HepG2 (cell line): ENCODE results near the gene TARM1. TPM values are rescaled to one million over a fixed set of nuclear protein-coding genes. Genes with fewer than 3 reads are reported as not detected.

Source experiments
- ARHGAP35 ChIP-seq: sonication (generic); formaldehyde crosslinking; IDR thresholded peaks from 2 replicates; pipeline ENCODE4 v1.9.0; 2022; ENCODE audit warnings: mild to moderate bottlenecking, inconsistent platforms, moderate library complexity, missing genetic modification reagents, borderline replicate concordance
- NR2F6 ChIP-seq, 2 experiments: IDR thresholded peaks; 2 replicates each; pipeline ENCODE4 v1.6.1; 2016; ENCODE audit warnings: antibody characterized with exemption in 1 of 2, mild to moderate bottlenecking in 1 of 2
- RARG ChIP-seq: sonication (generic); formaldehyde crosslinking; IDR thresholded peaks from 2 replicates; pipeline ENCODE4 v1.4.0; 2020; ENCODE audit warnings: low read depth, mild to moderate bottlenecking, missing genetic modification reagents
- U2AF1 ChIP-seq: fragments of 200-400 bp; formaldehyde crosslinking; optimal IDR thresholded peaks from 2 replicates; pipeline ENCODE3; 2017; ENCODE audit warnings: mild to moderate bottlenecking, low read depth, low read length
- ZIK1 ChIP-seq: sonication (generic); formaldehyde crosslinking; IDR thresholded peaks from 2 replicates; pipeline ENCODE4 v1.5.0; 2020; ENCODE audit warnings: mild to moderate bottlenecking, low read depth, missing genetic modification reagents, borderline replicate concordance
- ZNF251 ChIP-seq: sonication (generic); formaldehyde crosslinking; IDR thresholded peaks from 2 replicates; pipeline ENCODE4 v1.9.0; 2021; ENCODE audit warnings: mild to moderate bottlenecking, missing genetic modification reagents
- ZNF7 ChIP-seq: IDR thresholded peaks from 2 replicates; pipeline ENCODE4 v1.6.1; 2016; ENCODE audit warnings: missing biosample characterization, missing genetic modification reagents
- ZNF703 ChIP-seq: sonication (generic); formaldehyde crosslinking; IDR thresholded peaks from 2 replicates; pipeline ENCODE4 v1.5.1; 2020; ENCODE audit warnings: missing genetic modification reagents, mild to moderate bottlenecking, moderate library complexity, borderline replicate concordance
- polyA plus RNA-seq, 8 experiments: library from polyadenylated mRNA; depleted of rRNA in 3 of 8; stranded (reverse) in 7 of 8; unstranded in 1 of 8; fragments of >200 nt; fragmentation: Illumina TruSeq in 4 of 8; extraction: Trizol in 4 of 8; gene quantifications; 2 replicates each; pipeline versions ENCODE4 v1.2.1 to v1.2.3, GENCODE V29; 2011 to 2016; ENCODE audit warnings: low read depth in 4 of 8, missing spikeins in 1 of 8, mixed read lengths in 1 of 8; ENCODE audit not compliant: insufficient read depth in 1 of 8
- total RNA-seq, 5 experiments: library from RNA; depleted of rRNA; stranded (reverse); fragments of >200 nt; fragmentation: Illumina TruSeq; extraction: Trizol; gene quantifications; 2 replicates each; pipeline ENCODE4 v1.2.3, GENCODE V29; 2016; ENCODE audit warnings: low read depth in 1 of 5
- TF ChIP-seq, protein P1 (sequence below): sonication (generic); formaldehyde crosslinking; IDR thresholded peaks from 2 replicates; pipeline ENCODE4 v1.4.0; 2020; ENCODE audit warnings: missing genetic modification reagents
- TF ChIP-seq, protein P2 (sequence below): sonication (generic); formaldehyde crosslinking; IDR thresholded peaks from 2 replicates; pipeline ENCODE4 v1.8.1; 2022; ENCODE audit warnings: mild to moderate bottlenecking, missing genetic modification reagents
- TF ChIP-seq, protein P3 (sequence below): sonication (generic); formaldehyde crosslinking; IDR thresholded peaks from 2 replicates; pipeline ENCODE4 v1.5.0; 2020; ENCODE audit warnings: mild to moderate bottlenecking, missing genetic modification reagents, moderate library complexity

Gene TARM1
- total and polyA plus RNA-seq, 2 of the 13 experiments (the other 11 are each of a cell fraction or from before 2014, with no cell fraction given): not detected

DNA sequence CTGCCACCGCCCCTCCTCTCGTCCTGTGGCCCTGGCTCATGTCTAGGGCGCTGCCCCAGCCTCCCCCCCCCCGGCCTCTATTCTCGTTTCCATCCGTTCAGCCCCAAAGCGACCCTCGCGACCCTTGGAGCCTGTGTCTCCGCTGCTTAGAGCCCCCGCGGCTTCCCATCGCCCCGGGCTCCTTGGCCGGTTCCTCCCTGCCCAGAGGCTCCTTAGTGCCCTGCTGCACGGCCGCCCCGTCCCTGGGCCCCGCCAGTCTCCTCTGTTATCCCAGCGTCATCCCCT, 47.2 kb upstream of the TARM1 start (continued):
- no peak for TF ChIP-seq ARHGAP35 (CRISPR knock-in tag)
- TF ChIP-seq NR2F6 (IDR thresholded peaks at IDR 0.05): no peak
- no peak for TF ChIP-seq NR2F6 (CRISPR knock-in tag; IDR thresholded peaks at IDR 0.05)
- no peak for TF ChIP-seq ZNF251 (CRISPR knock-in tag)
- TF ChIP-seq, protein P1, sequence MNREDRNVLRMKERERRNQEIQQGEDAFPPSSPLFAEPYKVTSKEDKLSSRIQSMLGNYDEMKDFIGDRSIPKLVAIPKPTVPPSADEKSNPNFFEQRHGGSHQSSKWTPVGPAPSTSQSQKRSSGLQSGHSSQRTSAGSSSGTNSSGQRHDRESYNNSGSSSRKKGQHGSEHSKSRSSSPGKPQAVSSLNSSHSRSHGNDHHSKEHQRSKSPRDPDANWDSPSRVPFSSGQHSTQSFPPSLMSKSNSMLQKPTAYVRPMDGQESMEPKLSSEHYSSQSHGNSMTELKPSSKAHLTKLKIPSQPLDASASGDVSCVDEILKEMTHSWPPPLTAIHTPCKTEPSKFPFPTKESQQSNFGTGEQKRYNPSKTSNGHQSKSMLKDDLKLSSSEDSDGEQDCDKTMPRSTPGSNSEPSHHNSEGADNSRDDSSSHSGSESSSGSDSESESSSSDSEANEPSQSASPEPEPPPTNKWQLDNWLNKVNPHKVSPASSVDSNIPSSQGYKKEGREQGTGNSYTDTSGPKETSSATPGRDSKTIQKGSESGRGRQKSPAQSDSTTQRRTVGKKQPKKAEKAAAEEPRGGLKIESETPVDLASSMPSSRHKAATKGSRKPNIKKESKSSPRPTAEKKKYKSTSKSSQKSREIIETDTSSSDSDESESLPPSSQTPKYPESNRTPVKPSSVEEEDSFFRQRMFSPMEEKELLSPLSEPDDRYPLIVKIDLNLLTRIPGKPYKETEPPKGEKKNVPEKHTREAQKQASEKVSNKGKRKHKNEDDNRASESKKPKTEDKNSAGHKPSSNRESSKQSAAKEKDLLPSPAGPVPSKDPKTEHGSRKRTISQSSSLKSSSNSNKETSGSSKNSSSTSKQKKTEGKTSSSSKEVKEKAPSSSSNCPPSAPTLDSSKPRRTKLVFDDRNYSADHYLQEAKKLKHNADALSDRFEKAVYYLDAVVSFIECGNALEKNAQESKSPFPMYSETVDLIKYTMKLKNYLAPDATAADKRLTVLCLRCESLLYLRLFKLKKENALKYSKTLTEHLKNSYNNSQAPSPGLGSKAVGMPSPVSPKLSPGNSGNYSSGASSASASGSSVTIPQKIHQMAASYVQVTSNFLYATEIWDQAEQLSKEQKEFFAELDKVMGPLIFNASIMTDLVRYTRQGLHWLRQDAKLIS (CRISPR knock-in tag): no peak
- no peak for TF ChIP-seq ZNF7 (CRISPR knock-in tag)
- TF ChIP-seq, protein P2, sequence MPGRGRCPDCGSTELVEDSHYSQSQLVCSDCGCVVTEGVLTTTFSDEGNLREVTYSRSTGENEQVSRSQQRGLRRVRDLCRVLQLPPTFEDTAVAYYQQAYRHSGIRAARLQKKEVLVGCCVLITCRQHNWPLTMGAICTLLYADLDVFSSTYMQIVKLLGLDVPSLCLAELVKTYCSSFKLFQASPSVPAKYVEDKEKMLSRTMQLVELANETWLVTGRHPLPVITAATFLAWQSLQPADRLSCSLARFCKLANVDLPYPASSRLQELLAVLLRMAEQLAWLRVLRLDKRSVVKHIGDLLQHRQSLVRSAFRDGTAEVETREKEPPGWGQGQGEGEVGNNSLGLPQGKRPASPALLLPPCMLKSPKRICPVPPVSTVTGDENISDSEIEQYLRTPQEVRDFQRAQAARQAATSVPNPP (CRISPR knock-in tag): no peak
- no peak for TF ChIP-seq RARG
- TF ChIP-seq, protein P3, sequence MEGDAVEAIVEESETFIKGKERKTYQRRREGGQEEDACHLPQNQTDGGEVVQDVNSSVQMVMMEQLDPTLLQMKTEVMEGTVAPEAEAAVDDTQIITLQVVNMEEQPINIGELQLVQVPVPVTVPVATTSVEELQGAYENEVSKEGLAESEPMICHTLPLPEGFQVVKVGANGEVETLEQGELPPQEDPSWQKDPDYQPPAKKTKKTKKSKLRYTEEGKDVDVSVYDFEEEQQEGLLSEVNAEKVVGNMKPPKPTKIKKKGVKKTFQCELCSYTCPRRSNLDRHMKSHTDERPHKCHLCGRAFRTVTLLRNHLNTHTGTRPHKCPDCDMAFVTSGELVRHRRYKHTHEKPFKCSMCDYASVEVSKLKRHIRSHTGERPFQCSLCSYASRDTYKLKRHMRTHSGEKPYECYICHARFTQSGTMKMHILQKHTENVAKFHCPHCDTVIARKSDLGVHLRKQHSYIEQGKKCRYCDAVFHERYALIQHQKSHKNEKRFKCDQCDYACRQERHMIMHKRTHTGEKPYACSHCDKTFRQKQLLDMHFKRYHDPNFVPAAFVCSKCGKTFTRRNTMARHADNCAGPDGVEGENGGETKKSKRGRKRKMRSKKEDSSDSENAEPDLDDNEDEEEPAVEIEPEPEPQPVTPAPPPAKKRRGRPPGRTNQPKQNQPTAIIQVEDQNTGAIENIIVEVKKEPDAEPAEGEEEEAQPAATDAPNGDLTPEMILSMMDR: no peak
- TF ChIP-seq ZIK1 (CRISPR knock-in tag): no peak
- TF ChIP-seq U2AF1: no peak
- TF ChIP-seq ZNF703: no peak
